Measurements from ENCODE around the gene FTO.
"Not testable (repeated sequence)": the region's sequence is repeated elsewhere in the genome, so short reads cannot be mapped to it uniquely, and the experiment has no call there.

FTO gene

GRCh38 chr16:53872248-53873221 is 168.6 kb downstream of the FTO start:
- DNase-seq, result no peak

GRCh38 chr16:53876811-53877210 is 172.9 kb downstream of the FTO start:
- no peak for DNase-seq

- no peak for DNase-seq
Measured at GRCh38 chr16:53878216-53878615, 174.3 kb downstream of the FTO start.

GRCh38 chr16:53881371-53881770 is 177.4 kb downstream of the FTO start:
- DNase-seq, result no peak

GRCh38 chr16:53882310-53882709 is 178.4 kb downstream of the FTO start:
- DNase-seq, result no peak

- DNase-seq, result no peak
Measured at GRCh38 chr16:53884748-53885147, 180.8 kb downstream of the FTO start.

- no peak for DNase-seq
Measured at GRCh38 chr16:53886482-53887378, 182.8 kb downstream of the FTO start.

GRCh38 chr16:53888222-53888621 is 184.3 kb downstream of the FTO start:
- no peak for DNase-seq

GRCh38 chr16:53890877-53891276 is 186.9 kb downstream of the FTO start:
- DNase-seq, result not testable (repeated sequence)

- no peak for DNase-seq
Measured at GRCh38 chr16:53891409-53892139, 187.6 kb downstream of the FTO start.

GRCh38 chr16:53892155-53892554 is 188.2 kb downstream of the FTO start:
- DNase-seq, result peak; percentile 53

- no peak for DNase-seq
Measured at GRCh38 chr16:53893731-53894435, 189.9 kb downstream of the FTO start.

GRCh38 chr16:53894686-53895085 is 190.7 kb downstream of the FTO start:
- no peak for DNase-seq

GRCh38 chr16:53895433-53895832 is 191.5 kb downstream of the FTO start:
- DNase-seq, result no peak

GRCh38 chr16:53895851-53896250 is 191.9 kb downstream of the FTO start:
- no peak for DNase-seq

- DNase-seq, result no peak
Measured at GRCh38 chr16:53896722-53897121, 192.8 kb downstream of the FTO start.

GRCh38 chr16:53898993-53899392 is 195.0 kb downstream of the FTO start:
- no peak for DNase-seq

GRCh38 chr16:53899431-53899830 is 195.5 kb downstream of the FTO start:
- no peak for DNase-seq

GRCh38 chr16:53900667-53901066 is 196.7 kb downstream of the FTO start:
- DNase-seq, result no peak

GRCh38 chr16:53901408-53901807 is 197.5 kb downstream of the FTO start:
- no peak for DNase-seq

GRCh38 chr16:53904533-53904932 is 200.6 kb downstream of the FTO start:
- no peak for DNase-seq

- DNase-seq, result no peak
Measured at GRCh38 chr16:53905028-53905427, 201.1 kb downstream of the FTO start.
